HG03135 (cell line): ENCODE results near the gene SF3A1.

Source experiments
- ATAC-seq: cut with Tn5 transposase; IDR thresholded peaks from one replicate; pipeline ENCODE4 v1.9.1; 2021; ENCODE audit warnings: mild to moderate bottlenecking, moderate library complexity; ENCODE audit not compliant: unreplicated experiment

The SF3A1 gene

DNA sequence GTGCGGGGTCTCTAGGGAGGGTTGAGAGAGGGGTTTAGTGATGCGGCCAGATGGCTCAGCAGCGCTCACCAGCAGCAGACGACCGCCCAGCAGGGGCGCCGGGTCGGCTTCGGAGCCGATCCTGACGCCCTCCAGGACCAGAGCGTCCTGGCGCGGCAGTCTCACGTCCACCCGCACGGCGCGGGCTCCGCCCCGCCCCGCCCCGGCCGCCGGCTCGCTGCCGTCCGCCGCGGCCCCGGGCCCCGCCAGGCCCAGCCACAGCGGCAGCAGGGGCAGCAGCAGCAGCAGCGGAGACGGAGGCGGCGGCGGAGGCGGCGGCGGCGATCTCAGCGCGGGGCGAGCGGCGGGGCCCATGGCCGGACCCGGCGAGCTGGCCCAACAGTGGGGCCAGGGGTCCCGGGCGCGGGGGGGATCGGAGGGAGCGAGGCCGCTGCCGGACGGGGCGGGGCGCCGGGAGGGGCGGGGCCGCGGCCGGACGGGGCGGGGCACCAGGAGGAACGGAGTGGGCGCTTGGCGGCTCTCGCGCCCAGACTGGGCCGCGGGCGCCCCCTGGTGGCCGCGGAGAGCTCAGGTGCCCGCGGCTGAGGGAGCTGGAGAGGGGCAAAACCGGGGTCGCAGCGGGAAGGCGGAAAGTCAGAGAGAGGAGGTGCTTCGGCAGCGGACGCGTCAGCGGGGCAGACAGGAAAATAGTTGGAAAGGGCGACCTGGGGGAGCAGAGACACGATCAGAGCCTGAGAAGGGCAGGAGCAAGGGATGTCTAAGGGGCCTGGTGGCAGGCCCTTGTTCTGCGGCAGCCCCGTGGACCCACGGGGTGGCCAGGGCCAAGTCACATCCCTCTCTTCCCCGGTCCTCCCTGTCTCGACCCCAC, 30.5 kb upstream of the SF3A1 start, which contains the start of gene RNF215:
Gene RNF215 (minus strand): TSS at position 452 of the 868 bp plus-strand sequence. CDS start 98 bp downstream, at position 354.
- peak; percentile 65 for ATAC-seq

DNA sequence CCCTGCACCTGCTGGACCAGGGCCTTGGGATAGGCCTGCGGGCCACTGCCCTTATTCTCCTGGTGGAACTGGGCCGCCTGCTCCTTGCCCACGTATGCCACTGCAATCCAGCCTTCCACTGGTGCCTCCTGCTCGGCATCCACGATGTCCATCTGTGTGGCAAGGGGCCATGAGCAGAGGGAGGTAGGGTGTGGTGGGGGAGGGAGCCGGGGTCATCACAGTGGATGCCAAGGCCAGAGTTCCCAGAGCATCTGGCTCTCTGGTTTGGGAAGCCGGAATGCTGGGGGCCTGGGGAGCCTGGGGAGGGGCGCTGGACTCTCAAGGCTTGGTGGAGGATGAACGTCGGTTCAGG, 29.9 kb upstream of the SF3A1 start:
- ATAC-seq = no peak

DNA sequence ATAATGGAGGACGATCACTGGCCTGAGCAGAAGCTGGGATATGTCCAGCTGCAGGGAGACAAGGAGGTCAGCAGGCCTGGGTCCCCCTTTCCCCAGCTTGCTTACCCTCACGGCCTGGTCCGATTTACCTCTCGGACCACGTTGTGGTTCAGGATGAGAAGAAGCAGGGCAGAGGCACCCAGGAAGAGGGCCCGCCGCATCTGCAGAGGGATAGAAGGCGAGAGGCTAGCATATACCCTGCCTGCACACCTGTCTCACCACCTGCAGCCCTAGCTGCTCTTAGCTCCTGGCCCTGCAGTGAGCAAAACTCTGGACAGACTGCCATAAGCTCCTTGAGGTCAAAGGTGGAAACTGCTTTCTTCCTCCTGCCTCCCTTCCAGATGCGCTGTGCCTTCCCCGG, 29.2 kb upstream of the SF3A1 start:
- ATAC-seq = no peak

DNA sequence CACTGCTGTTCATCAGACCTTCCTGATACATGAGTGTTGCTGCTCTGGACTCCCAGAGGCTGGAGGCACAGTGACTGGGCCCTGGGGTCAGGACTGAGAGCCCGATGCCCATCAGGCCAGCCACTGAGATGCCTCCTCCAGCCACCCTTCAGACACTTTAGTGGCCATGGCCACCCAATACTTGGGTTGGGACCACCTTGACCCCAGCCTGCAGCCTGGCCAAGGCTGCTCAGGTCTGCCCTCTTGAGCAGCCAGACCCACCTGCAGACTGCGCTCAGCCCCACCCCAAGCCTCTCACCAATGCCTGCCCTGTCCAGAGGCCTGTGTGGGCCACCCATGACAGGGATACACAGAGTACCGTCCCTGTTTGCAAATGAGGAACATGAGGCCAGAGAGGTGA, 26.4 kb upstream of the SF3A1 start:
- ATAC-seq = no peak

DNA sequence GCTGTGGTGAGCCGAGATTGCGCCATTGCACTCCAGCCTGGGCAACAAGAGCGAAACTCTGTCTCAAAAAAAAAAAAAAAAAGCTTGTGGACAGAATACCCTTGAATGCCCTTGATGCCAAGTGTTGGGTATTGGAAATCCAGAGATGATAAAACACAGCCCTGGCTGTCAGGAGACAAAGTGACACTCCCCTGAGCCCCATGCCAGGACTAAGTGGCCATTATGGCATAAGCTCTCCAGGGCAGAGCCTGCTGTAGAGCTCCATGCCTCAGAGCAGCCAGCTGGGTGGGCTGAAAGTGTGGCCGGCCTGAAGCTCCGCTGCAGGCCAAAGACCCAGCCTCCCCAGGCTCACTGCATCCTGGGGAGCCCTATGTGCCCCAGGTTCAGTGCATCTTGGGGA, 25.6 kb upstream of the SF3A1 start:
- no peak for ATAC-seq

DNA sequence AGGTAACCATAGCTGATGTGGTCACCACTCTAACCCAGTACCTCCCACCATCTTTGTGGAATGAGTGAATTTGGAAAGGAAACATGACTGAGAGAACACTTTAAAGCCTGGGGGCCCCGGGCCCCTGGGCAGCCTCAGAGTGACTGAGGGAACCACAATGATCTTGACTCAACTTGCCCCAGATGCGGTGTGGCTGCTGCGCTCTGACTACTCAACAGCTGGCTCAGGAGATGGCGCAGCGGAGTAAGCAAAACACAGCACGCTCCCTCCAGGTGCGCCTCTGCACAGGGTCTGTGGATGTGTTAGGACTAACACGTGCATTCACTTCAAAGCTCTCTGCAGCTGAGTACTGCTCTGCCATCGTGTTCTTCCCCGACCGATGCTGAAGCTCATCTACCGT, 24.6 kb upstream of the SF3A1 start:
- ATAC-seq = no peak

DNA sequence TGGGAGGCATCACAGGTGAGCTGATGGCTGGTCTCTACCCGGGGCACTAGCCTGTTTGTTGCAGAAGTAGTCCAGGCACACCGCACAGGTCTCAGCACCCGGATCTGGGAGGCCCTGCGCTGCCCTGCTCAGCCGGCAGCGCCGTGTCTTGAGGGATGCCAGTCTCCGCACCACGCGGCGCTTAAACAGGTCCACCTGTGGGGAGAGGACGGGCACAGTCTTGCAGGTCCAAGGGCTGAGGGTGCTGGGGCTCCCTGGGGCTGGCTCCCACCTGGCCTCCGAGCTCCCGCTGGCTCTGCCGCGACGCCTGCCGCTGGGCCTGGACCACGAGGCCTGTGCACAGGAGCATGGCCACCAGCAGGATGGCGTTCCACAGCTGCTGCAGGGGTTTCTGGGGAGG, 23.3 kb upstream of the SF3A1 start:
- no peak for ATAC-seq

DNA sequence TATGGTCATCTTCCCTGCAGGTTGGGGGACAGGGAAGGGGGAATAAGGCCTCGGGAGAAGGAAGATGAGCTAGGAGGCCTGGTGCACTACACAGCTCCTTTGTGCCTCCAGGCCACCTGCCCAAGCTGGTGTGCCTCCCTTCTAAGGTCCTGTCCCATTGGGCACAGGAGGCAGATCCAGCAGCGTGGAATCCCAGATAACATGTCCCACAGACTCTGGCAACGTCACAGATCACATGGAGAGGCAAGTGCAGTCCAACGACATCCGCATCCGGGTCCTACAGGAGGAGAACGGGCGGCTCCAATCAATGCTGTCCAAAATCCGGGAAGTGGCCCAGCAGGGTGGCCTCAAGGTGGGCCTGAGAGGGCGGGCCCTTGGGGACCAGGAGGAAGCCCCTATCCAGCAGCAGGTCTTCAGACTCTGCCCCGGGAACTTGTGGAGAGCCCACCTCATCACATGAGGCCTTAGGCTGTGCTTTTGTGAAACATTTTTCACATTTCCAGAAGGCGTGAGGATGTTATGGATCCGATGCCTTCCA, 18.7 kb upstream of the SF3A1 start:
- no peak for ATAC-seq

DNA sequence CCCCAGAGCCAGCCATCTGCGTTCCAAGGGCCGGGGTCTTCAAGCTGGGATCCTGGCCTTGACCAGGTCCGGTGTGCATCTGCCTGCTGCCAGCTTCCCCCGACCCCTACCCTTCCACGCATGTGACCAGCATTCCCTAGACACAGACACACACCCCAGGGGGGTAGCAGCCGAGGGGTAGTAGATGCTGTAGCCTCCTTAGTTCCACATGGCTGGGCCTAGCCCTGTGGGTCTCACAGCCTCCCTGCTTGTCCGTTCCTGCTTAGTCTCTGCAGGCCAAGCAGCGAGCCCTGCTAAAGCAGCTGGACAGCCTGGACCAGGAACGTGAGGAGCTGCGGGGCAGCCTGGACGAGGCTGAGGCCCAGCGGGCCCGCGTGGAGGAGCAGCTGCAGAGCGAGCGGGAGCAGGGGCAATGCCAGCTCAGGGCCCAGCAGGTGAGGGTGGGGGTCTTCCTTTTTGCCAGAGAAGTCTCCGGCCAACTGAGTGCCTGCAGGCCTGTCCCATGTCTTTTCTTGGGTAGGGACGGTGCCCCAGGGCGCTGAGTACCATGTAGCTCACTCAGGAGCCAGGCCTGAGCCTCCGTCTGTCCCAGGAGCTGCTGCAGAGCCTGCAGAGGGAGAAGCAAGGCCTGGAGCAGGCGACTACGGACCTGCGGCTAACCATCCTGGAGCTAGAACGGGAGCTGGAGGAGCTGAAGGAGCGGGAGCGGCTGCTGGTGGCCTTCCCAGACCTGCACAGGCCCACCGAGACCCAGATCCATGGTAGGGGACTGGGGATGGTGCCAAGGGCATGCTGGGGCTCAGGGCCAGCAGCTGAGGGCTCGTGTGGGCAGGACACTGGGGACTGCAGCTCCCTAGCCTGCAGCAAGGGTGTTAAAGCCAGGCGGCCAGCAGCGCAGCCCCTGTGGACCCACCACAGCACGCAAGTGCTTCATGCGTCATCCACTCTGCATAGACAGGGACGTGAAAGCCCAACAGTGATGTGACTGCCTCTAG, 16.9 kb upstream of the SF3A1 start:
- no peak for ATAC-seq

DNA sequence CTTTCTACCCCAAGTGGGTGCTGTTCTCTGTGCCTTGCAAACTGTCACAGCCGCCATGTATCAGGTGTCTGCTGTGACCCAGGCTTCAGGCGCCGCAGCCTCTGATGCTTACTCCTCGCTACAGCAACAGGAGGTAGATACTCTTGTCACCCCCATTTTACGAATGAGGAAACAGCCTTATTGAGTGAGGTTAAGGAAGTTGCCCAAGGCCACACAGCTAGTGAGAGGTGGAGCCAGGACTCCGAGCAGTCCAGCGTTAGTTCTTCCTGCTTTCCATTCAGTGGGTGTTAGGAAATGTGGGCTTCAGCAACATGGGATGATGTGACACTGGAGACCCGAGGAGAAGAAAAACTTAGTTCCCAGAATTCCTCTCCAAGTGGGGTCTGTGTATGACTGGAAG, 16.2 kb upstream of the SF3A1 start:
- no peak for ATAC-seq

DNA sequence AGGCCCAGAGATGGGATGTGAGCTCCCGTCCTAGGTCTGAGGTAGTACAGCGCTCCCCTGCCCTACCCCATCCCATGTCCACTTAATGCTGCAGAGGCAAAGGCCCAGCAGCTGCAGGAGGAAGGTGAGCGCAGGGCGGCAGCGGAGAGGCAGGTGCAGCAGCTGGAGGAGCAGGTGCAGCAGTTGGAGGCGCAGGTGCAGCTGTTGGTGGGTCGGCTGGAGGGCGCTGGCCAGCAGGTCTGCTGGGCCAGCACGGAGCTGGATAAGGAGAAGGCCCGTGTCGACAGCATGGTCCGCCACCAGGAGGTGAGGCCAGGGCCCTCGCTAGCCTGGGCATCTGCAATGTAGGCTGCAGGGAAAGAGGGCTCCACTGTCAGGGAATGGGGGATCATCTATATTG, 15.3 kb upstream of the SF3A1 start:
- ATAC-seq = no peak

DNA sequence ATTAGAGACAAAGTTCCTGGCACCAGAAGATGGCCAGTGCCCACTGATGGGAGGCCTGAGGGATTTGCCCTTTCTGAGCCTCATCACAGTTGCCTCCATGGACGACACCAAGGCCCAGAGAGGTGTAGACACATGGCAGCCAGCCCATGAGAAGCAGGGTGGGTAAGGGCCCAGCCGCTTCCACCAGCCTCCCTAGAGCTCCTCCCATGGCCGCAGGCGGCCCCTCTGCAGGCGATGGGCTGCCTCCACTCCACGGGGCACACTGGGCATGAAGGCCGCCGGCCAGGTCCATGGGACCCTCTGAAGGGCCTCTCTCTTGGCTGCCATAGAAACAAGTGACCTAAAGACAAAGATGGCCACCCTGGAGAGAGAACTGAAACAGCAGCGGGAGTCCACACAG, 14.6 kb upstream of the SF3A1 start:
- no peak for ATAC-seq

DNA sequence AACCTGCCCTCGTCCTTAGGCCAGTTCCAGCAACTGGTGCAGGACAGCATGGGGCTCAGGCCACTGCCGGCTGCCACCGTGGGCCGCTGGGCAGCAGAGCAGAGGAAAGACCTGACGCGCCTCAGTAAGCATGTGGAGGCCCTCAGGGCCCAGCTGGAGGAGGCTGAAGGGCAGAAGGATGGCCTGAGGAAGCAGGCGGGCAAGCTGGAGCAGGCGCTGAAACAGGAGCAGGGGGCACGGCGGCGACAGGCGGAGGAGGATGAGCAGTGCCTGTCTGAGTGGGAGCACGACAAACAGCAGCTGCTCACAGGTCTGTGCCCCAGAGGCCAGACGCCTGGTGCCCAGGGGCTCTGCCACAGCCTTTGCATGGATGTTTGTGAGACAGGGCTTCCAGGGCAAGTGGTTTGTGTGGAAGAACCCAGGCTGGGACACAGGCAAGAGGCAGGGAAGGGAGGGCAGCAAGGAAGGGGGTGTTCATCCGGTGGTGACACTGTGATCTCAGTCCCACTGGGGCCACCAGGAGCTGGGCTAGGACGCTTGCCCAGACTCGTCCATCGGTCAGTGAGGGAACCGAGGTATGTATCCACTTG, 14.0 kb upstream of the SF3A1 start:
- ATAC-seq = no peak

DNA sequence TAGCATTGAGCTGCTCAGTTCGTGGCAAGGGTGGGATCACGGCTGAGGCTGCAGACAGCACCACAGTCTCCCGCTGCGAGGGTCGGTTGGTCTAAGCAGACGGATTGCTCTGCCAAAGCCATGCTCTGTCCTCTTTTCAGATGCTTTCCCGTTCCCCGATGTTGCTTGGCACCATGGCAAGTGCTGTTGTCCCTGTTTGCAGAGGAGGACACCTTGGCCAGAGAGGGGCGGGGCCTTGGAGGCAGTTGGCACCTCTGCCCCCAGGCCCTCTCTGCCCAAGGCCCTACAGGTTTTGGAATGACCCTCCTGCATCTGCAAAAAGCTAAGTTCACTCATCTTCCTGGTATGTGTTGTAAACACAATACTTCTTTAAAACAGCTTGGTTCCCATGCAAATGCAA, 11.7 kb upstream of the SF3A1 start:
- no peak for ATAC-seq

DNA sequence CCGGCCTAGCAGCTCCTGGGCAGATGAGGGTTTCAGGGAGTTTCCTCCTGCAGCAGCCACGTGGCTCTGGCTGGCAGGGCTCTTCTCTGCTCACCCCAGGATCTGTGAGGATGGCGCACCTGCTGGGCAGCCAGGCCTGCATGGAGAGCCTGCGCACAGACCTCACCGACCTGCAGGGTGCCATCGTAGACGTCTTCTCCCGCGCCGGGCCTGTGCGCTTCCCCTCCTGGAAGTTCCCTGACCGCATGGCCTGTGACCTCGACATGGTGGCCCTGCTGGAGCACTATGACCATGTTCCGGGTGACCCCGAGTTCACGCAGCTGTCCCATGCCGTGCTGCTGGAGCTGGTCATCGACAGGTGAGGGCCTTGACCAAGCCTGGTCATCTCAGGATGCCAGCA, 9.2 kb upstream of the SF3A1 start:
- ATAC-seq = no peak

DNA sequence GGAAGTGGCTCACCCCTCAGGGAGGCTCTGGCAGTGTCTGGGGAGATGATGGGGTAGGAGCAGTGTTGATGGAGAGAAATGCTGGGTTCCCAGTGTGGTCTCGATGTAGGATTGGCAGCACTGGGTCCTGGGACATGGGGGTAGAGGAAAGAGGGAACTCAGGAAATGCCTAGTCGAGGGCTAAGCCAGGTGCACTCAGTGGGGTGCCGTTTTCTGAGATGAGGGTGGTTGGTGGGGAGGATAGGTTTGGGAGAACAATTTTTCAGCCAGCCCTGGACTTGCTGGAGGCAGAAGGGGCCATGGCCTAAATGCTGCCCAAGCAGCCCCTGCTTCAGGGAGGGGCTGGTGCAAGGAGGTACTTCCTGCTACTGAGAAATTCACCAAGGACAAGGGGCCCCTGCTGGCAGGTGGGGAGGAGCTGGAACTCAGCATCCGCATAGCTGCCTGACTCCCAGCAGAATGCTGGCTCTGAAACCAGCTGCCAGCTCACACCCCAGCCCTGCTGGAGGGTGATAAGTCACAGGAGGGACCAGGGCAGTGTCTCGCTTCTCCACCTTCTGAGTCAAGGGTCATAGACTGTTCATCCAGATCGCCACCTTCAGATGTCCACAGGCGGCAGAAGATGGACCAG, 6.1 kb upstream of the SF3A1 start:
- no peak for ATAC-seq

DNA sequence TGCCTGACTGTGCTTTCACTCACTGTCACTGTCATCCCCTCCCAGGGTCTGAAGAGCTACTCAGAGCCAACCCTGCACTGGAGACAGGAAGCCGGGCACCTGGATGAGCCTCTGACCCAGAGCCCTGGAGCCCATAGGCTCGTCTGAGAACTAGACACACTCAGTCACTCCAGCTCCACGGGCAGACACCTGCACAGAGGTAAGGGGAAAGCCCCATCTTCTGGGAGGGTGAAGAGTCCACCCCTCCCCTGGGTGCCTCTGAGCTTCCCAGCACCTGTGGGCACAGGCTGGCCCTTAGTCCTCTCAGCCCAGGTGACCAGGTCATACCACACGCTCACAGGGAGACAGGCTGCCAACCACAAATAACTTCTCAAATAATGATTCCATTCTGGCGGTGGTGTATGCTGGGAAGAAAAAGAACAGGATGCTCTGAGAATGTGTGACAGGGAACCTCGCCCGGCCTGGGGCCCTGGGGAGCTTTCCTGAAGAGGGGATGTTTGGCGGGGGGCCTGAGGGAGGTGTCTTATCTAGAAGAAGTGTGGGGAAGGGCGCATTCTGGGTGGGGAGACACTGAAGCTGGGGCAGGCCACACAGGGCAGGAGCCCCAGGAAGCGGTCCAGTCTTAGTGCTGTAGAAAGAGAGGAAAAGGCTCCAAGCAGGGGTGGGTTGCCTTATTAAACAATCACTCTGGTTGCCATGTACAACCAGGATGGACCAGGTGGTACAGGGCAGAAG, 5.4 kb upstream of the SF3A1 start:
- ATAC-seq = no peak

DNA sequence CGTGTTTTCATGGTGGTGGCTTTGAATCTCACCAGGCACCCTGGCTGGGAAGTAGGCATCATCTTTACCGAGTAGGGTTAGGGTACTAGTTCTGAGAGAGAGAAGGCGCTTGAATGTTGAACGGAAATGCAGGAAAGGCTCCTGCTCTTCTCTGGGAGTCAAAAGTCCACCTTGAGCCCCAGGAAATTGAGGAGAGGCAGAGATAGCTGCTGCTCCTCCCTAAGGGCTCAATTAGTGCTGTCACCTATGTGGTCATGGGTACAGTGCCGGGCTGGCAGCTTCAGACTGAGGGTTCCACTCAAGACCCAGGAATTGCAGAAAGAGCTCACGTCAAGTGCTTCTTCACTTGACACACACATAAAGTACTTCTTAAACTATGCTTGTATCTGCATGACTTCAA, 1.8 kb upstream of the SF3A1 start:
- ATAC-seq = no peak

DNA sequence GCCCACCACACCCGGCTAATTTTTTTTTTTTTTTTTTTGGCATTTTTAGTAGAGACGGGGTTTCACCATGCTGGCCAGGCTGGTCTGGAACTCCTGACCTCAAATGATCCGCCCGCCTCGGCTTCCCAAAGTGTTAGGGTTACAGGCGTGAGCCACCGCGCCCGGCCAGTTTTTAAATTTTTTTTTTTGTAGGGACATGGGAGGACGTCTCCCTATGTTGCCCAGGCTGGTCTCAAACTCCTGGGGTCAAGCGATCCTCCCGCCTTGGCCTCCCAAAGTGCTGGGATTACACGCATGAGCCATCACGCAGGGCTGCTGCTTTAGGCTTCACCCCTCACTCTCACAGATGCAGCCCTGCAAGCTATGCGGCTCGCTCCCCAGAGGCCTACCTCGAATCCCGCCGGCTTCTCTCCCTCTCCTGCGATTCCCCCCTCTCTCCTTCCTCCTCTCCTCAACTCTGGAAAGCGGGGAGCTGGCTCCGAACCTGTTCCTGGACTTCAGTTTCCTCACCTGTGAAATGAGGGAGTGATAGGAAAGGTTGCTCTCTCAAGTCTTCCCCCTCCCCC, 1.0 kb upstream of the SF3A1 start:
- no peak for ATAC-seq

DNA sequence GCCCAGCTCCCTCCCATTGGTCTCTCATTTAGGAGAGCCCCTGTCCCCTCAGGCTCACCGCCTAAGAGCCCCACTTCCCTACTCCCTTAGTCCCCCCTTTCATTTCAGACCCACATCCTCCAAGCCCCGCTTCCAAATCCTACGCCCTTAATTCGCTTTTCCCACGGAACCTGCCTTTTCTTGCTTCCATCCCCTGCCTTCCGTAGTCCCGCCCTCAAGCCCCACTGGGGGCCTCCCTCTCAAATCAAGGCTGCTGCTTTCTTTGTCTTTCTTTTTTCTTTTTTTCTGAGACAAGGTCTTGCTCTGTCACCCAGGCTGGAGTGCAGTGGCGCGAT, 509 bp upstream of the SF3A1 start:
- no peak for ATAC-seq
